GM12865 (cell line): ENCODE measurements around the gene CAMKMT.

Experiments
- DNase-seq: peaks from one replicate; pipeline ENCODE4 v3.0.0; 2010; ENCODE audit warnings: low read depth
- H3K4me3 ChIP-seq: 2 replicates; pipeline ENCODE4 v1.5.1; 2011; ENCODE audit warnings: mild to moderate bottlenecking, low read depth, low read length, control low read depth
- CTCF ChIP-seq: IDR thresholded peaks from 2 replicates; pipeline ENCODE4 v1.5.1; 2011; ENCODE audit warnings: low read length, control low read depth, low read depth, inconsistent platforms; ENCODE audit not compliant: insufficient read depth; ENCODE audit errors: missing control alignments

Gene CAMKMT

GRCh38 chr2:44389895-44390294 lies 28.1 kb downstream of the CAMKMT start:
- no peak for TF ChIP-seq CTCF
- no peak for DNase-seq
- H3K4me3 ChIP-seq = no peak overlapping the region

DNA sequence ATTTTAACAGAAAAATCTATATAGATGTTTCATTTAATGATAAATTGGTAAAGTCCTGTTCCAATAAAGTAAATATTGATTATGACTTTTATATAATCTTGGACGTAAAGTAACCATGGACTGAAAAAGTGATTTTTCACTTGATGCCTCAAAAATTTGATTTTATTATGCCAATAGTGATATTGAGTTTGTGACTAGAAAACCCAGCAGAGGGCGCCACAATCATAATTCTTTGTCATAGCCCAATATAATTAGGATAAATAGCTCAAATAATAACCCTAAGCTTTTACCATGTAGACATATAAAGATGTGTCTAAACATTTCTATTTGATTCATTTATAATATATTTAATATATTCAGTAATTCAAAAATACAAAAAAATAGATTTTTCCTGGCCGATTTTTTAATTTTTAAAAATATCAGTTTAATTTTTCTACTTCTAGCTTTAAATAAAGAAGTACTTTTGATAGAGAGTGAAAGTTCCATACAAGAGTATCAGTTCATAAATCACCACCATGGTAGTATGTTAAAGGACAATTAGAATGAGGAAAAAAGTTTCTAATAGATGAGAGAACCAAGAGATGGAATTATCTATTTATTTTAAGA lies 30.7 kb downstream of the CAMKMT start:
- peak; percentile 45 for DNase-seq
- peak; percentile 46 for TF ChIP-seq CTCF
- no peak overlapping the region for H3K4me3 ChIP-seq

DNA sequence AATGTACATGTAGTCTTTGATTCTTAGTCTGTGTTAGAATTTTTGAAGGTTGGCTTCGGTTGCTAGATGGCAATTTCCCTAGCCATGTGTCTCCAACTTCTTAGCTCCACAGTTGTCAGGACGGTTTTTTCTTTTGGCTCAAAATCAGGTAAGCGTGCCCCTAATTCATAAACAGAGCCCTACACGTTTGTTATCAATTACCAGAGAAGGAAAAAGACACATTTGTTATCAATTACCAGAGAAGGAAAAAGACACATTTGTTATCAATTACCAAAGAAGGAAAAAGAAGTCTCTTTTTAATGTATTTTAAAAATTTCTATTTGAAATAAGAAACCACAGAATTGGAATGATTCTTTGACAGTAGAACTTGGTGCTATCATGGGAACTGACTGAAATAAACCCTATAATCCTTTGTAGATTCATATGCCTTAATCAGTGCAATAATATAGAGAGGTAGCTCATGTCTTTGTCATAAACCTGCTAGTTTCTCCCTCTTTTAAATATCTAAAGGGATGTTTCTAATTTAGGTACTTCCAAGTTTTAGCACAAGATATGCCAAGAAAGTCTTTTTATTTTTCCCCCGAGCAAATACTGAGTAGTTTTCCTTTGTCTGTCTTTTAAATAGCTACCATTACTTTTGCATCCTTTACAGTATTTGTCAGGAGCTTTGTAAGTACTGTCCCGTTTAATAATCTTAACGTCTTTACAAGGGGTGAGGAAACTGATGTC lies 35.9 kb downstream of the CAMKMT start:
- DNase-seq = no peak
- no peak overlapping the region for H3K4me3 ChIP-seq
- TF ChIP-seq CTCF = no peak

GRCh38 chr2:44398243-44398897 lies 36.6 kb downstream of the CAMKMT start:
- DNase-seq = no peak
- no peak for TF ChIP-seq CTCF
- H3K4me3 ChIP-seq = no peak overlapping the region

GRCh38 chr2:44420725-44421124 lies 59.0 kb downstream of the CAMKMT start:
- no peak for TF ChIP-seq CTCF
- DNase-seq = no peak
- H3K4me3 ChIP-seq = no peak overlapping the region

DNA sequence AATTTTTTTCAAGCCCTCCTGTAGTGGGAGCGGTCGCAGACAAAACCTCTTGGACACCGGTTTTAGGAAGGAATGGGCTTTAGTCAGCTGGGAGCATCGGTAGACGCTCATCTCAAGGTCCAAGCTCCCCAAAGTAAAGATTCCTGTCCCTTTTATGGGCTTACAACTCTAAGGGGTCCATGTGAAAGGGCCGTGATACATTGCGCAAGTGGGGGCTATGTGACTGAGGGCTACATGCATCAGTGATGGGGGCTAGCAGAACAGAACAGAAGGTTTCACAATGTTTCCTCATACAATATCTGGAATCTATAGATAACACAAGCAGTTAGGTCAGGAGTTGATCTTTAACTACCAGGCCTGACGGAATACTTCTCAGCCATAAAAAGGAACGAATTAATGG lies 62.5 kb downstream of the CAMKMT start:
- no peak for TF ChIP-seq CTCF
- no peak for DNase-seq

More for the DNA sequence above, 62.5 kb downstream of the CAMKMT start:
- no peak overlapping the region for H3K4me3 ChIP-seq
